H1 (cell line): ENCODE results near the gene MPP4.

ENCODE experiments used
- CREB1 ChIP-seq: IDR thresholded peaks from 2 replicates; pipeline ENCODE4 v1.6.1; 2012; ENCODE audit warnings: inconsistent platforms
- CTCF ChIP-seq, 3 experiments: IDR thresholded peaks; 1 replicate in 2 of 3; 2 replicates in 1 of 3; pipeline versions ENCODE4 v1.5.1 to v1.6.1; 2011; ENCODE audit warnings: low read length in 3 of 3, mild to moderate bottlenecking in 3 of 3, inconsistent platforms in 2 of 3, low read depth in 1 of 3, moderate library complexity in 1 of 3; ENCODE audit not compliant: insufficient read depth in 1 of 3; ENCODE audit errors: control extremely low read depth in 1 of 3
- KDM5A ChIP-seq: fragments of 200-600 bp; IDR thresholded peaks from 2 replicates; pipeline ENCODE4 v1.7.1; 2012; ENCODE audit warnings: mild to moderate bottlenecking, low read length, inconsistent platforms, mixed read lengths
- SIN3A ChIP-seq, 2 experiments: IDR thresholded peaks in 1 of 2; conservative IDR thresholded peaks in 1 of 2; 2 replicates each; pipeline ENCODE4 v1.6.1; 2011 to 2012; ENCODE audit warnings: low read length in 2 of 2, improper control_type of control experiment in 1 of 2, low read depth in 1 of 2, mild to moderate bottlenecking in 1 of 2

DNA sequence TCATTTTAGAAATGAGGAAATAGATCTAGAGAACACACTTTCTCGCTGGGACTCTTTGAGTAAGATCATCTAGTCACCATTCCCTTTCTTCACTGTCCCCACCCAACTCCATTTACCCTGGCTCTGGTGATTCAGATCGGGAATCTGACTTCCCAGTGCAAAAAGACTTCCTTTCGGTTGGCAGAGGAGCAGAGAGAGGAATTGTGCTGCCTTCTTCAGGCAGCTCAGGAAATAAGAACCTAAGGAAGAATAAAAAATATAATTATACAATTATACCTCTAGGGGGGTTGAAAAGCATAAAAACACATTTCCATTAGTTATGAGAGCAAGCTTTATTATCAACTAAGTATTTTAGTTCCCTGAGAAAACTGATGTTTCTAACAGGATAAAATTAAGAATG lies 9.3 kb upstream of the MPP4 start:
- TF ChIP-seq KDM5A (no peak), SIN3A (conservative IDR thresholded peaks at IDR 0.05 in 1 of 2, IDR thresholded peaks at IDR 0.05 in 1 of 2; ENCODE audit: low read depth in 1 of 2, low read length in 2 of 2) (no peak), CTCF (IDR thresholded peaks at IDR 0.05; ENCODE audit: control extremely low read depth in 1 of 3, insufficient read depth in 1 of 3, low read depth in 1 of 3, low read length in 3 of 3) (no peak; a peak in 1 of 4 replicates), CREB1 (no peak)
